GM21390 (cell line): ENCODE measurements around the gene CFAP46.
"Not testable (repeated sequence)": the region's sequence is repeated elsewhere in the genome, so short reads cannot be mapped to it uniquely, and the experiment has no call there.

Experiments
- ATAC-seq: cut with Tn5 transposase; IDR thresholded peaks from one replicate; pipeline ENCODE4 v1.9.1; 2021; ENCODE audit not compliant: unreplicated experiment

Gene CFAP46

GRCh38 chr10:132945125-132945893 lies 2.9 kb upstream of the CFAP46 start:
- ATAC-seq, result no peak

- no peak for ATAC-seq
Measured at GRCh38 chr10:132944510-132944909, 2.1 kb upstream of the CFAP46 start.

- ATAC-seq, result no peak
Measured at GRCh38 chr10:132943791-132944404, 1.5 kb upstream of the CFAP46 start.

- no peak for ATAC-seq
Measured at GRCh38 chr10:132943058-132943790, 854 bp upstream of the CFAP46 start.

- ATAC-seq, result no peak
Measured at GRCh38 chr10:132941640-132942051, 724 bp downstream of the CFAP46 start.

GRCh38 chr10:132940791-132941465 lies 1.4 kb downstream of the CFAP46 start:
- no peak for ATAC-seq

- no peak for ATAC-seq
Measured at GRCh38 chr10:132939957-132940790, 2.2 kb downstream of the CFAP46 start.

GRCh38 chr10:132939378-132939955 lies 2.9 kb downstream of the CFAP46 start:
- ATAC-seq, result no peak

- ATAC-seq, result no peak
Measured at GRCh38 chr10:132938472-132939339, 3.7 kb downstream of the CFAP46 start.

- no peak for ATAC-seq
Measured at GRCh38 chr10:132937861-132938260, 4.5 kb downstream of the CFAP46 start.

- ATAC-seq, result no peak
Measured at GRCh38 chr10:132934953-132935352, 7.4 kb downstream of the CFAP46 start.

GRCh38 chr10:132933308-132934042 lies 8.9 kb downstream of the CFAP46 start:
- no peak for ATAC-seq

GRCh38 chr10:132932461-132933307 lies 9.7 kb downstream of the CFAP46 start:
- no peak for ATAC-seq

GRCh38 chr10:132931258-132932250 lies 10.8 kb downstream of the CFAP46 start:
- ATAC-seq, result not testable (repeated sequence)

GRCh38 chr10:132930701-132931100 lies 11.7 kb downstream of the CFAP46 start:
- ATAC-seq, result not testable (repeated sequence)

GRCh38 chr10:132929953-132930548 lies 12.3 kb downstream of the CFAP46 start:
- no peak for ATAC-seq
